Upper lobe of left lung (tissue), 6 donors: ENCODE results near the gene PRPS1L1. TPM values are rescaled to one million over a fixed set of nuclear protein-coding genes. Genes with fewer than 3 reads are reported as not detected.

Experiments
- ATAC-seq, 2 donors: fragments of 200-7000 bp; cut with Tn5 transposase; one replicate each; pipeline ENCODE4 v1.9.1; 2022; ENCODE audit warnings: mild to moderate bottlenecking in 2 of 2, moderate library complexity in 2 of 2; ENCODE audit not compliant: low FRiP score in 2 of 2
- DNase-seq, 2 donors: peaks; one replicate each; pipeline ENCODE4 v3.0.0-alpha.2; 2019 to 2020
- H3K27ac ChIP-seq, 4 donors: fragments of 200-600 bp; sonication (generic); one replicate each; pipeline ENCODE4 v1.5.1; 2016 to 2019
- H3K27me3 ChIP-seq, 4 donors: fragments of 200-600 bp; sonication (generic); one replicate each; pipeline ENCODE4 v1.5.1; 2017 to 2019
- H3K36me3 ChIP-seq, 4 donors: fragments of 200-600 bp; sonication (generic); one replicate each; pipeline ENCODE4 v1.5.1; 2016 to 2019
- H3K4me1 ChIP-seq, 4 donors: fragments of 200-600 bp; sonication (generic); one replicate each; pipeline ENCODE4 v1.5.1; 2018 to 2019
- H3K4me3 ChIP-seq, 4 donors: fragments of 200-600 bp; sonication (generic); one replicate each; pipeline ENCODE4 v1.5.1; 2017 to 2019; ENCODE audit warnings: mild to moderate bottlenecking in 2 of 4, moderate library complexity in 1 of 4
- H3K9me3 ChIP-seq, 4 donors: fragments of 200-600 bp; sonication (generic); one replicate each; pipeline ENCODE4 v1.5.1; 2018 to 2019
- CTCF ChIP-seq, 6 experiments: fragments of 450-650 bp in 4 of 6; fragments of 200-600 bp in 2 of 6; sonication (generic) in 2 of 6; IDR thresholded peaks; one replicate each; pipeline ENCODE4 v1.5.1; 2016 to 2019; ENCODE audit warnings: antibody characterized with exemption in 6 of 6
- EP300 ChIP-seq, 4 donors: sonication (generic); formaldehyde crosslinking; IDR thresholded peaks; one replicate each; pipeline ENCODE4 v1.5.1; 2017; ENCODE audit warnings: antibody characterized with exemption in 4 of 4, control low read depth in 2 of 4
- POLR2A ChIP-seq, 4 donors: fragments of 450-650 bp; IDR thresholded peaks; one replicate each; pipeline ENCODE4 v1.5.1; 2016 to 2017; ENCODE audit warnings: antibody characterized with exemption in 4 of 4, mild to moderate bottlenecking in 2 of 4
- POLR2AphosphoS5 ChIP-seq, 2 donors: sonication (generic); formaldehyde crosslinking; IDR thresholded peaks; one replicate each; pipeline ENCODE4 v1.5.1; 2017; ENCODE audit warnings: antibody characterized with exemption in 2 of 2
- WGBS, 2 donors: methylation state at CpG; one replicate each; pipeline ENCODE4 v1.1.5; 2017 to 2018; 5-methylcytosine and 5-hydroxymethylcytosine counted together
- total RNA-seq, 6 donors: library from RNA; depleted of rRNA in 4 of 6; stranded (reverse); fragments of >200 nt in 4 of 6; gene quantifications; one replicate each; pipeline versions ENCODE4 v1.1.0 to v1.2.1, GENCODE V29; 2016 to 2021
- donor health status: DM: no; HTN: no; CAD: no; lungs with moderate emphysema.
- donor health status: DM: no; HTN: yes; CAD: no; lungs with severe emphysema.

PRPS1L1 gene
- total RNA-seq, 6 donors from 2014 or later = not detected

GRCh38 chr7:18037609-18038008, 10.0 kb upstream of the PRPS1L1 start:
- no peak for TF ChIP-seq EP300 (IDR thresholded peaks at IDR 0.05)
- TF ChIP-seq POLR2AphosphoS5 (IDR thresholded peaks at IDR 0.05) = no peak
- TF ChIP-seq CTCF (IDR thresholded peaks at IDR 0.05) = no peak
- TF ChIP-seq POLR2A (IDR thresholded peaks at IDR 0.05) = no peak
- ATAC-seq (no peak), DNase-seq (no peak)
- H3K4me1 ChIP-seq = no peaks in the 10 kb centered on the region
- no peak overlapping the region for H3K27ac ChIP-seq
- H3K27me3 ChIP-seq = no peaks in the 10 kb centered on the region
- no peaks in the 10 kb centered on the region for H3K9me3 ChIP-seq
- H3K36me3 ChIP-seq = no peaks in the 10 kb centered on the region
- WGBS, 2 donors = 92 to 94% methylated on average over 3 of the region's 3 CpGs
- no peak overlapping the region for H3K4me3 ChIP-seq

GRCh38 chr7:18036783-18037182, 9.1 kb upstream of the PRPS1L1 start:
- Histone ChIP-seq H3K4me1 (no peaks in the 10 kb centered on the region), H3K27me3 (no peaks in the 10 kb centered on the region), H3K27ac (no peak overlapping the region), H3K9me3 (no peaks in the 10 kb centered on the region), H3K4me3 (no peak overlapping the region), H3K36me3 (no peaks in the 10 kb centered on the region)
- no peak for TF ChIP-seq POLR2AphosphoS5 (IDR thresholded peaks at IDR 0.05)
- no peak for TF ChIP-seq EP300 (IDR thresholded peaks at IDR 0.05)
- no peak for TF ChIP-seq POLR2A (IDR thresholded peaks at IDR 0.05)
- no peak for TF ChIP-seq CTCF (IDR thresholded peaks at IDR 0.05)
- no peak for ATAC-seq
- no peak for DNase-seq
- 92 to 97% methylated on average over 3 of the region's 3 CpGs for WGBS, 2 donors

- no peak for TF ChIP-seq POLR2A (IDR thresholded peaks at IDR 0.05)
- no peak for TF ChIP-seq EP300 (IDR thresholded peaks at IDR 0.05)
- no peak for TF ChIP-seq CTCF (IDR thresholded peaks at IDR 0.05)
- TF ChIP-seq POLR2AphosphoS5 (IDR thresholded peaks at IDR 0.05) = no peak
- H3K27me3 ChIP-seq = no peaks in the 10 kb centered on the region
- H3K9me3 ChIP-seq = no peaks in the 10 kb centered on the region
- no peaks in the 10 kb centered on the region for H3K36me3 ChIP-seq
- DNase-seq (no peak), ATAC-seq (no peak)
- H3K27ac ChIP-seq = no peak overlapping the region
- H3K4me1 ChIP-seq = no peaks in the 10 kb centered on the region
- WGBS, 2 donors = 31 to 37% methylated on average over 1 of the region's 1 CpG
- no peak overlapping the region for H3K4me3 ChIP-seq
These were observed 3.1 kb upstream of the PRPS1L1 start for GRCh38 chr7:18030758-18031157.

- TF ChIP-seq POLR2A (IDR thresholded peaks at IDR 0.05) (no peak), EP300 (IDR thresholded peaks at IDR 0.05) (no peak), POLR2AphosphoS5 (IDR thresholded peaks at IDR 0.05) (no peak), CTCF (IDR thresholded peaks at IDR 0.05) (no peak)
- ATAC-seq (peak in 1 of 2 donors; percentile 46), DNase-seq (no peak)
- whole genome bisulfite sequencing, 2 donors = 75 to 91% methylated on average over 3 of the region's 3 CpGs
- H3K4me1 ChIP-seq = peaks cover 0 to 15% (median 9%) of the 10 kb centered on the region in 4 donors
- H3K36me3 ChIP-seq = no peaks in the 10 kb centered on the region
- no peak overlapping the region for H3K4me3 ChIP-seq
- no peak overlapping the region for H3K27ac ChIP-seq
- no peaks in the 10 kb centered on the region for H3K27me3 ChIP-seq
- no peaks in the 10 kb centered on the region for H3K9me3 ChIP-seq
These were observed 7.4 kb downstream of the PRPS1L1 start for GRCh38 chr7:18020138-18020715.

- Histone ChIP-seq H3K4me1 (peaks cover 0 to 15% (median 9%) of the 10 kb centered on the region in 4 donors), H3K9me3 (no peaks in the 10 kb centered on the region), H3K27me3 (no peaks in the 10 kb centered on the region), H3K36me3 (no peaks in the 10 kb centered on the region), H3K27ac (no peak overlapping the region), H3K4me3 (no peak overlapping the region)
- WGBS, 2 donors = 31 to 38% methylated on average over 1 of the region's 1 CpG
- TF ChIP-seq EP300 (IDR thresholded peaks at IDR 0.05) (no peak), POLR2AphosphoS5 (IDR thresholded peaks at IDR 0.05) (no peak), POLR2A (IDR thresholded peaks at IDR 0.05) (no peak)
- ATAC-seq = peak in 1 of 2 donors; percentile 86
- no peak for DNase-seq
These were observed 8.1 kb downstream of the PRPS1L1 start for GRCh38 chr7:18019555-18019954.
